Bronchus fibroblast of lung (primary cell): ENCODE data around the gene SMYD5. TPM values are rescaled to one million over a fixed set of nuclear protein-coding genes. Genes with fewer than 3 reads are reported as not detected.

Source experiments
- total RNA-seq: library from RNA; depleted of rRNA; stranded (reverse); fragments of >200 nt; gene quantifications from 2 replicates; pipeline ENCODE4 v1.2.3, GENCODE V29; 2015

The SMYD5 gene
- 24.0 and 32.1 TPM in 2 replicates for total RNA-seq

DNA sequence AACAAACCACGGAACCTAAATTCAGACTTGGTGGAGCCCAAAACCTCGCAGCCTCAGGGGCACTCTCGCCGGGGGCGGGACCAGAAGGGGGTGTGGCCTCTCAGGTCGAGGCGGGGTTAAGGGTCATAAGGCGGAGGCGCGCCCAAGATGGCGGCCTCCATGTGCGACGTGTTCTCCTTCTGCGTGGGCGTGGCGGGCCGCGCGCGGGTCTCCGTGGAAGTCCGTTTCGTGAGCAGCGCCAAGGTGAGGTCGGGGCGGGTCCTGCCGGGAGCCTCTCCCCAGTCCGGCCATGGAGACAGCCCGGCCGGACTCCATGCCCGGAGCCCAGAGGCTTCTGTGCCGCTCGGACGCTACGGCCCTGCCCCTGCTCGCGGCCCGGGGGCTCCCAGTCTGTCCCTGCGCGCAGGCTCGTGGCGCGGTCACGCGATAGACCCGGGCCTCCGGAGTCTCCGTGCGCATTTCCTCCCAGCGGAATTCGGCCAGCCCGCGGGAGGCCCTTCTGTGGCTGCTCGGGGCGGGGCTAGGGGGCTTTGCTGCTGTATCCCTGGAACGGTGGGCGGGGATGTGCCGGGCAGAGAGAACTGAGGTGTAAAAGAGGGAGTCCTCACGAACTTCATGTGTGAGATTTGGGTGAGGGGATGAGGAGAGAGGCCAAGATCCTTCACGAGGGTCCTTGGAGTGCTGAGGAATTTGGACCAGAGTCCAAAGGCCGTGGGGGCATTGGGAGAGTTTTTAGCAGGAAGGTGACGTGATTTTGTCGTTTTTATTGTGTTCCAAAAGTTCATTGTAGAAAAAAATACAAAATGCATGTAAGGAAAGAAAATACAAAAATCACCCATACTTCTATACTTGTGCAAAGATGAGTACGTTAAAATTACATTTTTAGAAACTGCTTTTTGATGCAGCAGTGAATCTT is at the start of gene SMYD5:
Gene SMYD5, plus strand, starts transcription at position 126 of the 916 bp plus-strand sequence. Its CDS starts 22 bp downstream, at position 148.

DNA sequence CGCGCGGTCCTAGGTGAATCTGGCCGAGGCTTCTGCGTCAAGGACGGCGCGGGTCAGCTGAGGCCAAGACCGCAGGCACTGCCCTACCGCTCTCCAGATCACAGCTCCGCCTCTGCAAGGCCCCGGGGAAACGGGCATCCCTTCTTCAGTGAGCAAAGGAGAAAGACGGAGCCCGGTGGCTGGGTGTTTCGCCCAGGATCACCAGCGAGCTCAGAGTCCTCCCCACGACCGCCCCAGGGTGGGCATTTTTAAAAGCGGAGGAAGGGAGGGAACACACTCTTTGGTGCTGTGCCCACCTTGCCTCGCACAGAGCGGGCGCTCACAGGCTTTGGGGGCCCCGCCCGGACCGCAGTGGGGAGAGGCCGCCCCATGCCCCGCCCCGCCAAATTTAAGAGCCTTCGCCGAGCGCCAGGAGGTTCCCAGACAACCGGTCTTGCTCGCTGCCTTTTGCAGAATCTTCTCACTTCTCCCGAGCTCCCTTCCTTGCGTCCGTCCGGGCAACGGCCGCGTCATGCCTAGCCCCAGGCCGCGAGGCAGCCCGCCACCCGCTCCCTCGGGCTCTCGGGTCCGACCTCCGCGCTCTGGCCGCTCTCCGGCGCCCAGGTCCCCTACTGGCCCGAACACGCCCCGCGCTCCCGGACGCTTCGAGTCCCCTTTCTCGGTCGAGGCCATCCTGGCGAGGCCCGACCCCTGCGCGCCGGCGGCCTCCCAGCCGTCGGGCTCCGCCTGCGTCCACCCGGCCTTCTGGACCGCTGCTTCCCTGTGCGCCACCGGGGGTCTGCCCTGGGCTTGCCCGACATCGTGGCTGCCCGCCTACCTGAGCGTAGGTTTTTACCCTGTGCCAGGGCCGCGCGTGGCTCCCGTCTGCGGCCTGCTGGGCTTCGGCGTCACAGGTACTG is 11.6 kb upstream of the SMYD5 start, which contains the start of gene NOTO:
Gene NOTO, plus strand, starts transcription at position 419 of the 899 bp plus-strand sequence. Its CDS starts 93 bp downstream, at position 512.

DNA sequence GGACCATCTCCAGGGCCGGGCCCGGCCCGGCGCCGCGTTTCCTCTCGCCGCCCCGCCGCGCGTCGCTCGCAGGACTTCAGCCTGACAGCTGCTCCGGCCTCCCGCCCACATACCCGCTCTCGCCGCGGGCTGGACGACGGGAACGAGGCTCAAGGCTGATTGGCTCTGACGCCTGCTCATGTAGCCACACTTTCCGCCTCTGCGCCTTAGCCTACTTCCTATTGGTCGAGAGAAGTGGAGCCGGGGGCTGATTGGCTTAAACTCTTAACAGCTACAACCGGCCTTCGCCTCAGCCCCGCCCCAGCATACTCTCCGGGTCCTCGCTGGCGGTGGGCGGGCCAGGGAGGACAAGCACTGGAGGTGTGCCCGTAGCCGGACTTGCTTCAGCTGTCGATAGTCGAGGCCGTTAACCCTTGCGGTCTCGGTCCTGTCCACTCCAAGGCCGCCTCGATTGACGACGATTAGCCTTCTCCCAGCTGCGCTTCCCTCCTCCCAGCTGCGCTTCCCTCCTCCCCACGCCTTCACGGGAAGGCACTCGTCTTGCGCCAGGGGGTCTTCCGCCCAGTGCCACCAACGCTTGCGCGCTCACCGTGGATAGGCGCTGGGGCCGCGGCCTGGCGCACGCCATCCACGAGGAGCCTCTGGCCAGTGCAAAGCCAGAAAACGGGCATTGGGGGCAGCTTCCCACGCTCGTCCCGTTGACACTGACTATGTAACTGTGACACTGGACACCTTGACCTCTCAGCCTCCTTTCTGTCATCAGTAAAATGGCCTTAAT is 19.3 kb downstream of the SMYD5 start, which contains the start of gene PRADC1:
Gene PRADC1, minus strand, starts transcription at position 86 of the 778 bp plus-strand sequence. Its CDS starts 79 bp downstream, at position 7.

DNA sequence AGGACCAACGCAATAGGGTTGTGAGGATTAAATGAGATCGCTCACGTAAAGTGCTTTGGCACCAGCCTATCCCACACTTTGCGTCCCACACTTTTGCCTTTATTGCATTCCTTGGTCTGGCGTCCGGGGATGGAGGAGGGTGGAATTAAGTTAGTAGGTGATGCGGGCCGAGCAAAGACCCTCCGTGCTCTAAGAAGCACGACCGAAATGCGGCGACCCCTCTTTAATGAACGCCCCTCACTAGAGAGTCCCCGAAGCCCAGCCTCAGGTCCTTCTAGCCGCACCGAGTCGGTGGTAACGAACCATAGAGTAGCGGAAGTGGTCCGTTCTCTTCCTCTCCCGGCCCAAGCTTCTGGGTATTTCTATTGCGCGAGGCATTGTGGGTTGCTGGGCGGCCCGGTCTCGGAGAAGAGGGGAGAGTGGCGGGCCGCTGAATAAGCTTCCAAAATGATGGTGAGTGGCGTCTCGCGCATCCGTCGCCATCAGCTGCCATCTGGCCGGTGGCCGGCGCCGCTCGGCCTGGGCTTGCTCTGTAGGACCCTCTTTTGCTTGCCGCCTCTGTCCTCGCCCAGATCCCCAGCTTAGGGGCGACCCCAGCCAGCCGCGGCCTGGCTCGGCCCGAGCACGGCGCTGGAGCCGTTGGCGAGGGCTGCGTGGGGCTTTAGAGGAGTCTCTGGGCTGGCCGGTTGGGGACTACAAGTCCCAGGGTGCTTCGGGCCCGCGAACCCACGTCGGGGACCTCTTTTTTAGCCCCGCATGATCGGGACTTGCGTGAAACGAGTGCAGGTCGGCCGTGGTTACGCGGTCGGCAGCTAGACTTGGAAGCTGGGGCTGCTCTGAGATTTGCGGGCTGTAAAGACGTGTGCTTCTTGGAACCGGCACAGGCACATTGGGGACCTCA is 20.1 kb downstream of the SMYD5 start, which contains the start of gene CCT7:
Gene CCT7, plus strand, starts transcription at position 377 of the 901 bp plus-strand sequence. Its CDS starts 71 bp downstream, at position 448.

Other genes starting within 250 kb of the SMYD5 start
- 6.9 and 8.5 TPM in 2 replicates for gene SFXN5, start 142.5 kb upstream of the SMYD5 start, total RNA-seq
- 22.7 and 23.9 TPM in 2 replicates for gene RAB11FIP5, start 101.3 kb upstream of the SMYD5 start, total RNA-seq
- not detected in 2 replicates for gene NOTO, start 11.7 kb upstream of the SMYD5 start, total RNA-seq
- 34.5 and 46.2 TPM in 2 replicates for gene PRADC1, start 19.0 kb downstream of the SMYD5 start, total RNA-seq
- 421 and 493 TPM in 2 replicates for gene CCT7, start 20.1 kb downstream of the SMYD5 start, total RNA-seq
- gene FBXO41, start 70.2 kb downstream of the SMYD5 start, total RNA-seq, result 1.6 and 1.7 TPM in 2 replicates
- gene EGR4, start 79.3 kb downstream of the SMYD5 start, total RNA-seq, result not detected in 2 replicates
- 10.8 and 12.9 TPM in 2 replicates for gene ALMS1, start 171.6 kb downstream of the SMYD5 start, total RNA-seq